Mammary epithelial cell (primary cell): ENCODE results near the gene ARHGAP5.

Experiments
- CTCF ChIP-seq, 2 donors: IDR thresholded peaks in 1 of 2; conservative IDR thresholded peaks in 1 of 2; 2 replicates each; pipeline ENCODE4 v1.5.1; 2011 to 2012; ENCODE audit warnings: inconsistent platforms in 2 of 2, low read length in 2 of 2, mild to moderate bottlenecking in 2 of 2, control low read depth in 1 of 2, low read depth in 1 of 2; ENCODE audit not compliant: insufficient read depth in 1 of 2; ENCODE audit errors: extremely low read depth in 1 of 2
- EZH2 ChIP-seq: IDR thresholded peaks from 2 replicates; pipeline ENCODE4 v1.6.1; 2012; ENCODE audit warnings: low read length, inconsistent platforms, borderline replicate concordance

- TF ChIP-seq CTCF (conservative IDR thresholded peaks at IDR 0.05 in 1 of 2, IDR thresholded peaks at IDR 0.05 in 1 of 2; ENCODE audit: extremely low read depth in 1 of 2, insufficient read depth in 1 of 2, low read depth in 1 of 2, low read length in 2 of 2) (no peak), EZH2 (no peak)
These were observed 109.1 kb downstream of the ARHGAP5 start for GRCh38 chr14:32186248-32186647.
